ENCODE data around the gene KLF16.

DNA sequence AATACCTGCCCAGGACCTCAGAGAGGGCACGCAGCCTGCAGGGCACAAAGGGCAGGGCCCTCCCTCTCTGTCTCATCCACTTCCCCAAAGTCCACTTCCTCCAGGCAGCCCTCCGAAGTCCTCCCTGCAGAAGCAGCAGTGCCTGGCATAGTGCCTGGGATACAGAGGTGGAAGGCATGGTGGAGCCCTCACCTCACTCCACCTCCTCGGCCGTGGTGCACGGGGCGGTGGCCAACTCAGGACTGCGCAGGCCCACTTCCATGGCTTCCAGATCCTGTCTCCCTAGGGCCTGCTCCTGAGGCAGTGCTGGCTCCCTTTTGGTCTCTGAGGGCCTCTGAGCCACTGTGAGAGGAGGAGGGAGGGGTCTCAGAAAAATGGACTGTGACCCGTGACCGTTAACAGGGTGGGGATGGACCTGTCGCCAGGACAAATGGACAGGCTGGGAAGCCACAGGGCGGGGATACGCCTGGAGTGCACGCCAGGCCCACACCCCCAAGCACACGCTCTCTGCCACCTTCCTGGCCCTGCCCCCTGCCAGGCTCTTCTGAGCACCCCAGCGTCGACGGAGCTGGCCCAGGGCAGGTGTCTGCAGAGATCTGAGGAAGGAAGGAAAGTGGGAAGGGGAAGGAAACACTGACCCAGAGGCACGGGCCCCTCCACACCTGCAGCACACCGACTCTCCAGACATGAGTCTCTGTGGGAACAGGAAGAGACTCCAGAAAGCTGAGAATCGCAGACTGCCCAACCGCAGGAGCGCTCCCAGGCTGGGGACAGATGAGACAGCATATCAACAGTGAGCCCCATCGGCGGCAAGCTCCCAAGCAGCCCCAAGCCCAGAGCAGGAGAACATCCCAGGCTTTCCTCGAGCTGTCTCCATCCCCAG, 23.5 kb downstream of the KLF16 start:
- TF ChIP-seq, protein P1, sequence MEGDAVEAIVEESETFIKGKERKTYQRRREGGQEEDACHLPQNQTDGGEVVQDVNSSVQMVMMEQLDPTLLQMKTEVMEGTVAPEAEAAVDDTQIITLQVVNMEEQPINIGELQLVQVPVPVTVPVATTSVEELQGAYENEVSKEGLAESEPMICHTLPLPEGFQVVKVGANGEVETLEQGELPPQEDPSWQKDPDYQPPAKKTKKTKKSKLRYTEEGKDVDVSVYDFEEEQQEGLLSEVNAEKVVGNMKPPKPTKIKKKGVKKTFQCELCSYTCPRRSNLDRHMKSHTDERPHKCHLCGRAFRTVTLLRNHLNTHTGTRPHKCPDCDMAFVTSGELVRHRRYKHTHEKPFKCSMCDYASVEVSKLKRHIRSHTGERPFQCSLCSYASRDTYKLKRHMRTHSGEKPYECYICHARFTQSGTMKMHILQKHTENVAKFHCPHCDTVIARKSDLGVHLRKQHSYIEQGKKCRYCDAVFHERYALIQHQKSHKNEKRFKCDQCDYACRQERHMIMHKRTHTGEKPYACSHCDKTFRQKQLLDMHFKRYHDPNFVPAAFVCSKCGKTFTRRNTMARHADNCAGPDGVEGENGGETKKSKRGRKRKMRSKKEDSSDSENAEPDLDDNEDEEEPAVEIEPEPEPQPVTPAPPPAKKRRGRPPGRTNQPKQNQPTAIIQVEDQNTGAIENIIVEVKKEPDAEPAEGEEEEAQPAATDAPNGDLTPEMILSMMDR (IDR thresholded peaks at IDR 0.05): no peak
- no peak for TF ChIP-seq POLR2A (IDR thresholded peaks at IDR 0.05)
